ENCODE results near the gene IKZF2.

DNA sequence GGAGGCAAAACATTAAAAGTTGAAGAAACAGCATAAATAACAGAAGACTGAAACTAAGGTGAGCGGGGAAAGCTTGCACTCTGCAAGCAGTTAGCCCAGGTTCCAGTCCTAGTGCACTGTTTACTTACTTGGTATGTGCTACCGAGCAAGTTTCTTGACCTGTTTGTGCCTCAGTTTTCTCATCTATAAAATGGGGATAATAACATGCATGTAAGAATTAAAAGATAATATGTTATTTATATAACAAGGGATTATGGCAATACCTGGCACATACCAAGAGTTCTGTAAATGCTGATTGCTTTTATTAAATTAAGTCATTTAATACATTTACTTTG, 37.1 kb upstream of the IKZF2 start:
- TF ChIP-seq, protein P1, sequence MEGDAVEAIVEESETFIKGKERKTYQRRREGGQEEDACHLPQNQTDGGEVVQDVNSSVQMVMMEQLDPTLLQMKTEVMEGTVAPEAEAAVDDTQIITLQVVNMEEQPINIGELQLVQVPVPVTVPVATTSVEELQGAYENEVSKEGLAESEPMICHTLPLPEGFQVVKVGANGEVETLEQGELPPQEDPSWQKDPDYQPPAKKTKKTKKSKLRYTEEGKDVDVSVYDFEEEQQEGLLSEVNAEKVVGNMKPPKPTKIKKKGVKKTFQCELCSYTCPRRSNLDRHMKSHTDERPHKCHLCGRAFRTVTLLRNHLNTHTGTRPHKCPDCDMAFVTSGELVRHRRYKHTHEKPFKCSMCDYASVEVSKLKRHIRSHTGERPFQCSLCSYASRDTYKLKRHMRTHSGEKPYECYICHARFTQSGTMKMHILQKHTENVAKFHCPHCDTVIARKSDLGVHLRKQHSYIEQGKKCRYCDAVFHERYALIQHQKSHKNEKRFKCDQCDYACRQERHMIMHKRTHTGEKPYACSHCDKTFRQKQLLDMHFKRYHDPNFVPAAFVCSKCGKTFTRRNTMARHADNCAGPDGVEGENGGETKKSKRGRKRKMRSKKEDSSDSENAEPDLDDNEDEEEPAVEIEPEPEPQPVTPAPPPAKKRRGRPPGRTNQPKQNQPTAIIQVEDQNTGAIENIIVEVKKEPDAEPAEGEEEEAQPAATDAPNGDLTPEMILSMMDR (conservative IDR thresholded peaks at IDR 0.05; ENCODE audit: low read length) = no peak
- TF ChIP-seq EZH2phosphoT487 (IDR thresholded peaks at IDR 0.05; ENCODE audit: borderline replicate concordance, low read depth, low read length) = no peak

Measured in OCI-LY7 (cell line).